SU-DHL-6 (cell line): ENCODE results near the gene PLXNA2.

ENCODE experiments used
- CTCF ChIP-seq: fragments of 200-600 bp; sonication (generic); IDR thresholded peaks from one replicate; pipeline ENCODE4 v1.5.1; 2017; ENCODE audit warnings: antibody characterized with exemption, mild to moderate bottlenecking, low read length, moderate library complexity; ENCODE audit not compliant: insufficient read depth, poor library complexity, severe bottlenecking
- EZH2phosphoT487 ChIP-seq: fragments of 200-600 bp; sonication (generic), shearing (Covaris generic); conservative IDR thresholded peaks from 2 replicates; pipeline ENCODE4 v1.6.1; 2018; ENCODE audit warnings: mild to moderate bottlenecking, antibody characterized with exemption, low read length, moderate library complexity, mixed read lengths

DNA sequence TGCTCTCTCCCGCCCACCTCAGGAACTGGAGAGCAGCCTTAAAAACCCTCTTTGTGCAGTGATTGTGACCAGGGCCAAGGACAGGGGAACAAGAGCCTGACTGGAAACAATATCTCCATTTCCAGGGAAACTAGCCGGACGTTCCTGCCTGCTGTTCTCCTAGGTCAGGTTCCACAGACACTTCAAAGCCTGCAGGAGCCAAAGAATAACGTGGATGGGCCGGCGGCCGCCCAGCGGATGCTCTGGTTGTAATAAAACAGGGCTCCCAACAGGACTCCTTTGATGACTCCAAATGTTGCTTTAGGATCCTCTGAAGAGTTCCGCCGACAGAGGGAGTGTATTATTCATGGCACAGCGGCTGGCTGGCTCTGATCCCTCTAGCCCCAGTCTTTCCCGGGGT lies 162.2 kb downstream of the PLXNA2 start:
- TF ChIP-seq CTCF (no peak), EZH2phosphoT487 (no peak)
